Measurements from ENCODE around the gene ASIC4. TPM values are rescaled to one million over a fixed set of nuclear protein-coding genes. Genes with fewer than 3 reads are reported as not detected.
A peak's percentile ranks its signal among the peaks of the same experiment; 100 is the strongest.

ASIC4 gene
- total RNA-seq, 4 donors from 2014 or later = not detected

- peaks cover 52% of the 10 kb centered on the region for H3K27me3 ChIP-seq
- peak; percentile 57 for DNase-seq
- H3K4me3 ChIP-seq = peak overlapping the region in 3 of 4 donors; percentile 19 to 32 (median 22)
- H3K4me1 ChIP-seq = peaks cover 6 to 18% (median 13%) of the 10 kb centered on the region in 4 donors
- TF ChIP-seq POLR2AphosphoS5 (IDR thresholded peaks at IDR 0.05) = no peak
- TF ChIP-seq POLR2A (IDR thresholded peaks at IDR 0.05) = no peak
- TF ChIP-seq, protein P1, sequence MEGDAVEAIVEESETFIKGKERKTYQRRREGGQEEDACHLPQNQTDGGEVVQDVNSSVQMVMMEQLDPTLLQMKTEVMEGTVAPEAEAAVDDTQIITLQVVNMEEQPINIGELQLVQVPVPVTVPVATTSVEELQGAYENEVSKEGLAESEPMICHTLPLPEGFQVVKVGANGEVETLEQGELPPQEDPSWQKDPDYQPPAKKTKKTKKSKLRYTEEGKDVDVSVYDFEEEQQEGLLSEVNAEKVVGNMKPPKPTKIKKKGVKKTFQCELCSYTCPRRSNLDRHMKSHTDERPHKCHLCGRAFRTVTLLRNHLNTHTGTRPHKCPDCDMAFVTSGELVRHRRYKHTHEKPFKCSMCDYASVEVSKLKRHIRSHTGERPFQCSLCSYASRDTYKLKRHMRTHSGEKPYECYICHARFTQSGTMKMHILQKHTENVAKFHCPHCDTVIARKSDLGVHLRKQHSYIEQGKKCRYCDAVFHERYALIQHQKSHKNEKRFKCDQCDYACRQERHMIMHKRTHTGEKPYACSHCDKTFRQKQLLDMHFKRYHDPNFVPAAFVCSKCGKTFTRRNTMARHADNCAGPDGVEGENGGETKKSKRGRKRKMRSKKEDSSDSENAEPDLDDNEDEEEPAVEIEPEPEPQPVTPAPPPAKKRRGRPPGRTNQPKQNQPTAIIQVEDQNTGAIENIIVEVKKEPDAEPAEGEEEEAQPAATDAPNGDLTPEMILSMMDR (IDR thresholded peaks at IDR 0.05) = peak; percentile 39 to 71 (median 62)
- no peak for TF ChIP-seq EP300 (IDR thresholded peaks at IDR 0.05; ENCODE audit: low read depth)
- peaks cover 0 to 4% (median 0%) of the 10 kb centered on the region in 4 donors for H3K36me3 ChIP-seq
- WGBS, 2 donors (ENCODE audit: low coverage in 1 of 2) = 3 to 4% methylated on average over 9 to 26 of the region's 26 CpGs
- intact Hi-C loops (cut with DNase I; ENCODE audit: low total_unique reads) (no loop called here), in situ Hi-C loops (cut with MboI; ENCODE audit: low pct_ligation_motif_present in 1 of 4, low pct_unique_long_range_greater_than_20kb in 1 of 4, low sequenced_read_pairs in 3 of 4) (no loop called here)
- H3K9me3 ChIP-seq = no peaks in the 10 kb centered on the region
- H3K27ac ChIP-seq = no peak overlapping the region
These were observed 4.3 kb upstream of the ASIC4 start for GRCh38 chr2:219509780-219510511.

DNA sequence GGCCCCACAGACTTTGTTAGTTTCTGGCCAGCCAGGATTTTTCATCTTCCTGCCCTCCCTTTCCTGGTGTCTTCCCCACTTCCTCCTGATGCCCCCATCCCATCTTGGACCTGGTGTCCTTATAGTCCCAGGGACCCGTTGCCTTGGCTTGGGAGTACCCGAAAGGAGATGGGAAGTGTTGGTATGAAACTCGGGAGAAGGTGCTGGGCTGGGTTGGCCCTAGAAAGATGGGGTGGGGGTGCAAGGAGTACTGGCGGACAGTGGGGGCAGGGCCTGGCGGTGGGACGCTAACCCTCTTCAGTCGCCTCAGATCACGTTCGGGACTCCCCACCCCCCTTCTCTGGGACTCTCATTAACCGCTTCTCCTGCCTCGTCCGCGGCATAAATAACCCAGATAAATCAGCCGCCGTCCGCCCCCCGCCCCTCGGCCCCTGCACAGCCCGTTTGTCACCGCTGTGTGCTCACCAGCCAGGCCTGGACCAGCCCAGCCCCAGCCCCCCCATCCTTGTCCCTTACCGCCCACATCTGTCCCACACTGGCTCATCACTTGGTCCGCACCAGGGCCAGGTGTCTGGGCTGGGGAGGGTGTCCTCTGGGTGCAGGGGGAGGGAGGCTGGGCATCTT lies 3.7 kb upstream of the ASIC4 start:
- TF ChIP-seq EP300 (IDR thresholded peaks at IDR 0.05; ENCODE audit: low read depth) = no peak
- TF ChIP-seq, protein P1 (IDR thresholded peaks at IDR 0.05) = no peak
- Histone ChIP-seq H3K9me3 (no peaks in the 10 kb centered on the region), H3K27me3 (peaks cover 59% of the 10 kb centered on the region), H3K27ac (no peak overlapping the region), H3K36me3 (peaks cover 0 to 4% (median 0%) of the 10 kb centered on the region in 4 donors), H3K4me3 (no peak overlapping the region), H3K4me1 (peaks cover 6 to 18% (median 13%) of the 10 kb centered on the region in 4 donors)
- no peak for DNase-seq
- in situ Hi-C loops (cut with MboI; ENCODE audit: low pct_ligation_motif_present in 1 of 4, low pct_unique_long_range_greater_than_20kb in 1 of 4, low sequenced_read_pairs in 3 of 4) (no loop called here), intact Hi-C loops (cut with DNase I; ENCODE audit: low total_unique reads) (no loop called here)
- 20 to 35% methylated on average over 1 to 22 of the region's 22 CpGs for WGBS, 2 donors (ENCODE audit: low coverage in 1 of 2)

DNA sequence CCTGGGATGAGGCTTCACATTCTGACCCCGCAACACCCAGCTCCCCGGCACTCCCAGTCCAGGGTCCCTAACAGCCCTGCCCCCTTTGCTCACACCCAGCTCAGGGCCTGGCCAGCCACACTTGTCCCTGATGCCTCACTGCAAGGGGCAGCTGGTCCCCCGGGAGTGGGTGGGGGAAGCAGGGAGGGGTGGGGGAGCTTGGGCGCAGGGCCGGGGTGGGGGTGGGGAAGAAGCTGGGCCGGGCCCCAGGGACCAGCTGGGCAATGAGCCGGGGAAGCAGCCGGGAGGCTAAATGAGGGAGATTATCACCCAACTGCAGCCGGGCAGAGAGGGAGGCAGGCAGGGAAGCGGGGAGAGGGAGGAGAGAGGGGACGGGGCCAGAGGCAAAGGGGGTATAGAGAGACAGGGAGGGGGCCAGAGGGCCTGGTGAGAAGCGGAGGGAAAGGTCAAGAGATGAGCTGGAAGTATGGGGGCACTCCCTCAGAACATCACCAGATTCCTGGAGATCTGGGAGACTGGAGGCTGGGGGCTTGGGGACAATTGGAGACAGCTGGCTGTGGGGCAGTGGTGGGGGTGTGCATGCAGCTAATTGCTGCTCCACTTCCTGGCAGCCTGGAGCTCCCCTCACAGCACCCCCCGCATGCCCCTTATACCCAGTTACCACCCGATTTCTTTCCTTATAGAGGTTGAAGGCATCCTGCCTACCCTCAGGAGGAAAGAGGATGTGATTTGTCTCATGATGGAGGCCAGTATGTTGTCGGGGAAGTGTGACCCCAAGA lies 2.5 kb upstream of the ASIC4 start:
- Histone ChIP-seq H3K9me3 (no peaks in the 10 kb centered on the region), H3K4me1 (peaks cover 6 to 18% (median 13%) of the 10 kb centered on the region in 4 donors), H3K27me3 (peaks cover 69% of the 10 kb centered on the region), H3K36me3 (no peaks in the 10 kb centered on the region), H3K4me3 (no peak overlapping the region), H3K27ac (no peak overlapping the region)
- DNase-seq = no peak
- in situ Hi-C loops (cut with MboI; ENCODE audit: low pct_ligation_motif_present in 1 of 4, low pct_unique_long_range_greater_than_20kb in 1 of 4, low sequenced_read_pairs in 3 of 4) (no loop called here), intact Hi-C loops (cut with DNase I; ENCODE audit: low total_unique reads) (no loop called here)
- TF ChIP-seq EP300 (IDR thresholded peaks at IDR 0.05; ENCODE audit: low read depth) = no peak
- TF ChIP-seq, protein P1 (IDR thresholded peaks at IDR 0.05) = no peak
- 26 to 32% methylated on average over 6 to 15 of the region's 15 CpGs for WGBS, 2 donors (ENCODE audit: low coverage in 1 of 2)

DNA sequence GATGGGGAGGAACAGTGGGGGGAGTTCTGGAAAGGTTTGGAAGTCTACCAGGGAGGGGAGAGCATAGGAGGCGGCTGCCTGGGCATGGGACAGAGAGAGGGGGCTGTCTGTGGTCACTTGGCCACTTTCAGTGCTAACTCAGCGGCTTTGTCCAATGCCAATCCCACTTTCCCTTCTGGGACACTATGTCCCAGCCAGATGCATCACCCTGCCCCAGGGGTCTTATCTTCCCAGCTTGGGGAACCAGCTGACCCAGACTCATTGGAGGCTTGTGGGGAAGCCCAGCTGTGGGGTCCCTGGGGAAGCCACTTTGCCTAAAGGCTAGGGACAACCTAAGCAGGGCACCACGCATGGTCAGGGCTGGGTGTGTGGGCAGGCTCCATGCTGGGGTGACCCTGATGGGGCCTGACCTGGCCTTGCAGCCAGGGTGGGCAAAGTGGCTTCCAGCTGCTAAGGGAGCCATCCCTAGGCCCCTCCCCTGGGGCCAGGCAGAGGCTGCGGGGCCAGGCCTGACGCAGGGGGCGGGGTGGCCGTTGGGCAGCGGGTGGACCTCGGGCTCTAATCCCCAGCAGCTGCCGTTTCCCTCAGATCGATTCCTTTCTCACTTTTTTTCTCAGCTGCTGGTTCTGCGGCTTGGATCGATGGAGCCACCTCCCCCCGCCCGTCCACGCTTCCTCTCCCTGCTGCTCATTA lies 1.6 kb upstream of the ASIC4 start:
- H3K36me3 ChIP-seq = no peaks in the 10 kb centered on the region
- in situ Hi-C loops (cut with MboI; ENCODE audit: low pct_ligation_motif_present in 1 of 4, low pct_unique_long_range_greater_than_20kb in 1 of 4, low sequenced_read_pairs in 3 of 4) = no loop called here
- H3K27me3 ChIP-seq = peaks cover 77% of the 10 kb centered on the region
- H3K9me3 ChIP-seq = no peaks in the 10 kb centered on the region
- intact Hi-C loops (cut with DNase I; ENCODE audit: low total_unique reads) = no loop called here
- no peak overlapping the region for H3K27ac ChIP-seq
- 31 to 40% methylated on average over 4 to 14 of the region's 16 CpGs for WGBS, 2 donors (ENCODE audit: low coverage in 1 of 2)
- TF ChIP-seq EP300 (IDR thresholded peaks at IDR 0.05; ENCODE audit: low read depth) (no peak), POLR2A (IDR thresholded peaks at IDR 0.05) (no peak), POLR2AphosphoS5 (IDR thresholded peaks at IDR 0.05) (no peak)
- TF ChIP-seq, protein P1 (IDR thresholded peaks at IDR 0.05) = no peak
- peaks cover 6 to 18% (median 13%) of the 10 kb centered on the region in 4 donors for H3K4me1 ChIP-seq
- no peak overlapping the region for H3K4me3 ChIP-seq
- no peak for DNase-seq

Measured in transverse colon (tissue), 4 donors.